GM12873 (cell line): ENCODE measurements around the gene ADAT3.

Source experiments
- CTCF ChIP-seq: IDR thresholded peaks from 2 replicates; pipeline ENCODE4 v1.5.1; 2012; ENCODE audit warnings: low read depth, mild to moderate bottlenecking, moderate library complexity, low read length, control low read depth; ENCODE audit not compliant: insufficient read depth; ENCODE audit errors: missing control alignments

ADAT3 gene

GRCh38 chr19:1871140-1871597 lies 34.0 kb upstream of the ADAT3 start:
- TF ChIP-seq CTCF, result no peak

- TF ChIP-seq CTCF, result no peak
Measured at GRCh38 chr19:1871630-1872029, 33.6 kb upstream of the ADAT3 start.

- no peak for TF ChIP-seq CTCF
Measured at GRCh38 chr19:1872807-1873523, 32.2 kb upstream of the ADAT3 start.

GRCh38 chr19:1873524-1874473 lies 31.4 kb upstream of the ADAT3 start:
- TF ChIP-seq CTCF, result no peak

- TF ChIP-seq CTCF, result no peak
Measured at GRCh38 chr19:1874554-1875185, 30.5 kb upstream of the ADAT3 start.

- TF ChIP-seq CTCF, result no peak
Measured at GRCh38 chr19:1875646-1876495, 29.3 kb upstream of the ADAT3 start.
